Spleen (tissue), 11 donors: ENCODE results near the gene CLEC11A. TPM values are rescaled to one million over a fixed set of nuclear protein-coding genes. Genes with fewer than 3 reads are reported as not detected.
"Not testable (repeated sequence)": the region's sequence is repeated elsewhere in the genome, so short reads cannot be mapped to it uniquely, and the experiment has no call there.

ENCODE experiments used
- DNase-seq: peaks from one replicate; pipeline ENCODE4 v3.0.0-alpha.2; 2020
- H3K27ac ChIP-seq, 8 donors: fragments of 200-600 bp; sonication (generic) in 7 of 8; 1 replicate in 4 of 8; 2 replicates in 4 of 8; pipeline versions ENCODE4 v1.5.0 to v1.8.0; 2016 to 2021; ENCODE audit warnings: inconsistent platforms in 4 of 8, mild to moderate bottlenecking in 4 of 8, moderate library complexity in 1 of 8
- H3K27me3 ChIP-seq, 7 donors: fragments of 200-600 bp; sonication (generic) in 6 of 7; replicated peaks in 1 of 7; 1 replicate in 4 of 7; 2 replicates in 3 of 7; pipeline versions ENCODE4 v1.5.0 to v1.8.0; 2016 to 2021; ENCODE audit warnings: inconsistent platforms in 3 of 7, mild to moderate bottlenecking in 1 of 7
- H3K36me3 ChIP-seq, 6 donors: fragments of 200-600 bp; sonication (generic) in 5 of 6; 1 replicate in 4 of 6; 2 replicates in 2 of 6; pipeline versions ENCODE4 v1.5.0 to v1.8.0; 2016 to 2021; ENCODE audit warnings: inconsistent platforms in 2 of 6
- H3K4me1 ChIP-seq, 6 donors: fragments of 200-600 bp; sonication (generic) in 5 of 6; 1 replicate in 3 of 6; 2 replicates in 3 of 6; pipeline versions ENCODE4 v1.5.0 to v1.8.0; 2016 to 2021; ENCODE audit warnings: inconsistent platforms in 3 of 6
- H3K4me3 ChIP-seq, 8 donors: fragments of 200-600 bp; sonication (generic) in 7 of 8; 1 replicate in 4 of 8; 2 replicates in 4 of 8; pipeline versions ENCODE4 v1.5.0 to v1.8.0; 2016 to 2021; ENCODE audit warnings: inconsistent platforms in 4 of 8, mild to moderate bottlenecking in 4 of 8, moderate library complexity in 2 of 8
- H3K9me3 ChIP-seq, 8 donors: fragments of 200-600 bp; sonication (generic) in 7 of 8; 1 replicate in 4 of 8; 2 replicates in 4 of 8; pipeline versions ENCODE4 v1.5.0 to v1.8.0; 2016 to 2021; ENCODE audit warnings: inconsistent platforms in 4 of 8
- CTCF ChIP-seq, 11 experiments: fragments of 200-600 bp in 7 of 11; fragments of 450-650 bp in 4 of 11; sonication (generic) in 4 of 11; IDR thresholded peaks in 8 of 11; conservative IDR thresholded peaks in 3 of 11; 1 replicate in 7 of 11; 2 replicates in 4 of 11; pipeline versions ENCODE4 v1.4.0 to v1.8.0; 2016 to 2021; ENCODE audit warnings: antibody characterized with exemption in 11 of 11, inconsistent platforms in 4 of 11, mild to moderate bottlenecking in 1 of 11
- POLR2A ChIP-seq, 3 donors: fragments of 450-650 bp; IDR thresholded peaks; one replicate each; pipeline ENCODE4 v1.5.1; 2017; ENCODE audit warnings: antibody characterized with exemption in 3 of 3, mild to moderate bottlenecking in 1 of 3
- POLR2AphosphoS5 ChIP-seq, 3 donors: sonication (generic); formaldehyde crosslinking; IDR thresholded peaks; one replicate each; pipeline ENCODE4 v1.5.1; 2017; ENCODE audit warnings: antibody characterized with exemption in 3 of 3
- WGBS, 5 donors: extraction: QIAGEN DNeasy Blood & Tissue Kit in 3 of 5; methylation state at CpG; one replicate each; pipeline versions ENCODE4 v1.1.5 to v1.1.7; 2013 to 2018; 5-methylcytosine and 5-hydroxymethylcytosine counted together
- intact Hi-C: fragments of 100-400 bp; cut with DNase I; formaldehyde crosslinking; loops from one replicate; pipeline ENCODE4 v1.15.0; 2023; ENCODE audit warnings: low total_unique reads
- polyA plus RNA-seq, 3 donors: library from polyadenylated mRNA; stranded (reverse); fragments of 200-250 nt; gene quantifications; one replicate each; pipeline ENCODE4 v1.2.1, GENCODE V29; 2013
- total RNA-seq, 7 donors: library from RNA; depleted of rRNA in 3 of 7; stranded (reverse); fragments of >200 nt in 3 of 7; fragmentation: NEBNext Ultra II Directional in 4 of 7; extraction: Animal tissue kit (Norgen Biotek cat#: 25700) in 4 of 7; gene quantifications; one replicate each; pipeline versions ENCODE4 v1.1.0 to v1.2.1, GENCODE V29; 2016 to 2021
- donor health status: healthy with polysubstance abuse.
- donor health status: DM: no; HTN: no; CAD: no; lungs with moderate emphysema.
- donor health status: DM: no; HTN: no; CAD: no.
- donor health status: Bipolar disorder and iron deficiency.
- donor health status: healthy.
- donor health status: DM: no; HTN: no; CAD: no.
- donor health status: DM: yes; HTN: yes; CAD: no.

The CLEC11A gene
- total and polyA plus RNA-seq, 10 donors = 6.2 to 10.7 (median 8.9) TPM

DNA sequence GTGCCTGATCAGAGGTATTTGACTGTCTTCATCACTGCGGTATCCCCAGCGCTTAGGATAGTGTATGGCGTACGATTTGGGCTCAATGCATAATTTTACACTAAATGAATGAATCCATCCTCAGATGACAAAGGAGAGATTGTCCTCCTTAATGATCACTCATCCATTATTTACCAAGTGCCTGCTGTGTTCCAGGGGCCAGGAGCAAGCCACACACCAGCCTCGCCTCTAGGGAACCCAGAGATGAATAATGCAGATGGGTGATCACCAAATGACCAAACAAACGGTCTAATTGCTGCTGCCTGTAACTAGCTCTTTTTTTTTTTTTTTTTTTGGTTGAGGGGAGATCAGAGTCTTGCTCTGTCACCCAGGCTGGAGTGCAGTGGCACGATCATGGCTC, 41.2 kb downstream of the CLEC11A start:
- WGBS, 5 donors = 75 to 81% (median 79%) methylated on average over 7 of the region's 7 CpGs
- Histone ChIP-seq H3K9me3 (peaks cover 0 to 14% (median 2%) of the 10 kb centered on the region in 8 donors), H3K4me1 (no peaks in the 10 kb centered on the region), H3K4me3 (no peak overlapping the region), H3K27me3 (peaks cover 0 to 56% (median 0%) of the 10 kb centered on the region in 7 donors), H3K27ac (no peak overlapping the region), H3K36me3 (no peaks in the 10 kb centered on the region)
- no peak for DNase-seq
- TF ChIP-seq POLR2AphosphoS5 (IDR thresholded peaks at IDR 0.05) (no peak), CTCF (IDR thresholded peaks at IDR 0.05 in 8 of 11, conservative IDR thresholded peaks at IDR 0.05 in 3 of 11) (no peak), POLR2A (IDR thresholded peaks at IDR 0.05) (no peak)
- intact Hi-C loops = no loop called here

- H3K4me1 ChIP-seq, DNase-seq, intact Hi-C loops, H3K9me3 ChIP-seq, H3K36me3 ChIP-seq, H3K27ac ChIP-seq, H3K4me3 ChIP-seq: not testable (repeated sequence)
- peaks cover 0 to 77% (median 0%) of the 10 kb centered on the region in 7 donors for H3K27me3 ChIP-seq
- 76 to 86% (median 83%) methylated on average over 11 to 12 of the region's 12 CpGs for WGBS, 5 donors
These were observed 43.6 kb downstream of the CLEC11A start for GRCh38 chr19:50766746-50767145.

DNA sequence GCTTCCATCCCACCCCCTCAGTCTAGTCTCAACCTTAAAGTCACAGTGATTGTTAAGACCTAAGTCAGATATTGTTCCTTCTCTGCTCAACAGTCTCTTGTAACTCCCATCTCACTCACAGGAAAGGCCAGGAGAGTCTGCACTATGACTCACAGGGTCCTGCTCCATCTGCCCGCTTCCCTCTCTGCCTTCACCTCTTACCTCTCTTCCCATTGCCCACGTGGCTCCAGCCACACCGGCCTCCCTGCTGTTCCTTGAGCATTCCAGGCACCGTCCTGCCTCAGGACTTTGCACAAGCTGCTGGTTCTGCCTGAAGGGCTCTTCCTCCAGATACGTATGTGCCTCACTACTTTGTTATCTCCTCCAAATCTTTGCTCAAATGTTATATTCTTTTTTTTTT, 44.1 kb downstream of the CLEC11A start:
- H3K36me3 ChIP-seq, H3K4me3 ChIP-seq, H3K27ac ChIP-seq, DNase-seq, H3K9me3 ChIP-seq, intact Hi-C loops, H3K4me1 ChIP-seq: not testable (repeated sequence)
- peaks cover 0 to 74% (median 0%) of the 10 kb centered on the region in 7 donors for H3K27me3 ChIP-seq
- 44 to 62% (median 60%) methylated on average over 5 of the region's 5 CpGs for WGBS, 5 donors

DNA sequence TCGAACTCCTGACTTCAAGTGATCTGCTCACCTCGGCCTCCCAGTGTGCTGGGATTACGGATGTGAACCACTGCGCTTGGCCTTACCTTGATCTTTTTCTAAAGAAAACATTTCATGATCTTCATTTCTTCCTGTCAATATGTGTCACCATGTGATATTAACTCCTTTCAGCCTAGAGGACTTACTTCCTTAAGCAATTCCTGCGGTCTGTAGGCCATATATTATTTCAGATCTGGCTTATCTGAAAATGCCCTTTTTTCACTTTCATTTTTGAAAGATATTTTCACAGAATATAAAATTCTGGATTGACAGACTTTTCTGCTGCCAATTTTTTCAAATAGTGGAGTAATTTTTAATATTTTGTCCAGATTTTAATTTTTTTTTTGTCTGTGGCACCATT, 45.1 kb downstream of the CLEC11A start:
- Histone ChIP-seq H3K4me3 (no peak overlapping the region), H3K27ac (no peak overlapping the region), H3K9me3 (peaks cover 0 to 6% (median 0%) of the 10 kb centered on the region in 8 donors), H3K27me3 (peaks cover 0 to 66% (median 0%) of the 10 kb centered on the region in 7 donors), H3K4me1 (no peaks in the 10 kb centered on the region), H3K36me3 (no peaks in the 10 kb centered on the region)
- WGBS, 5 donors = 27 to 35% (median 30%) methylated on average over 5 of the region's 5 CpGs
- intact Hi-C loops = no loop called here
- DNase-seq = no peak
- no peak for TF ChIP-seq CTCF (IDR thresholded peaks at IDR 0.05 in 8 of 11, conservative IDR thresholded peaks at IDR 0.05 in 3 of 11)
- TF ChIP-seq POLR2AphosphoS5 (IDR thresholded peaks at IDR 0.05) = no peak
- no peak for TF ChIP-seq POLR2A (IDR thresholded peaks at IDR 0.05)

GRCh38 chr19:50770164-50770563, 47.0 kb downstream of the CLEC11A start, which contains the start of gene GPR32:
Gene GPR32 (plus strand): TSS chr19:50770464. CDS start chr19:50770601, 137 bp downstream.
- DNase-seq = not testable (repeated sequence)

DNA sequence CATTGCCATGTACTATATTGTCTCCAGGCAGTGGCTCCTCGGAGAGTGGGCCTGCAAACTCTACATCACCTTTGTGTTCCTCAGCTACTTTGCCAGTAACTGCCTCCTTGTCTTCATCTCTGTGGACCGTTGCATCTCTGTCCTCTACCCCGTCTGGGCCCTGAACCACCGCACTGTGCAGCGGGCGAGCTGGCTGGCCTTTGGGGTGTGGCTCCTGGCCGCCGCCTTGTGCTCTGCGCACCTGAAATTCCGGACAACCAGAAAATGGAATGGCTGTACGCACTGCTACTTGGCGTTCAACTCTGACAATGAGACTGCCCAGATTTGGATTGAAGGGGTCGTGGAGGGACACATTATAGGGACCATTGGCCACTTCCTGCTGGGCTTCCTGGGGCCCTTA, 47.7 kb downstream of the CLEC11A start:
- peaks cover 0 to 6% (median 0%) of the 10 kb centered on the region in 8 donors for H3K9me3 ChIP-seq
- TF ChIP-seq POLR2A (IDR thresholded peaks at IDR 0.05) = no peak
- no peak for TF ChIP-seq POLR2AphosphoS5 (IDR thresholded peaks at IDR 0.05)
- TF ChIP-seq CTCF (IDR thresholded peaks at IDR 0.05 in 8 of 11, conservative IDR thresholded peaks at IDR 0.05 in 3 of 11) = no peak
- intact Hi-C loops = no loop called here
- H3K4me3 ChIP-seq = no peak overlapping the region
- no peaks in the 10 kb centered on the region for H3K4me1 ChIP-seq
- WGBS, 5 donors = 86 to 95% (median 88%) methylated on average over 12 to 13 of the region's 13 CpGs
- H3K27me3 ChIP-seq = peaks cover 0 to 71% (median 0%) of the 10 kb centered on the region in 7 donors
- DNase-seq = no peak
- H3K36me3 ChIP-seq = no peaks in the 10 kb centered on the region
- H3K27ac ChIP-seq = no peak overlapping the region

More at GRCh38 chr19:50770164-50770563, 47.0 kb downstream of the CLEC11A start, which contains the start of gene GPR32:
- H3K27ac ChIP-seq, H3K4me3 ChIP-seq, H3K9me3 ChIP-seq, intact Hi-C loops, H3K36me3 ChIP-seq, H3K4me1 ChIP-seq: not testable (repeated sequence)
- 75 to 93% (median 87%) methylated on average over 2 of the region's 2 CpGs for WGBS, 5 donors
- peaks cover 0 to 71% (median 0%) of the 10 kb centered on the region in 7 donors for H3K27me3 ChIP-seq
